Measurements from ENCODE around the gene PRCD. TPM values are rescaled to one million over a fixed set of nuclear protein-coding genes. Genes with fewer than 3 reads are reported as not detected.

Gene PRCD
- total RNA-seq, 2 donors from 2014 or later = 0.29 to 1.2 TPM

DNA sequence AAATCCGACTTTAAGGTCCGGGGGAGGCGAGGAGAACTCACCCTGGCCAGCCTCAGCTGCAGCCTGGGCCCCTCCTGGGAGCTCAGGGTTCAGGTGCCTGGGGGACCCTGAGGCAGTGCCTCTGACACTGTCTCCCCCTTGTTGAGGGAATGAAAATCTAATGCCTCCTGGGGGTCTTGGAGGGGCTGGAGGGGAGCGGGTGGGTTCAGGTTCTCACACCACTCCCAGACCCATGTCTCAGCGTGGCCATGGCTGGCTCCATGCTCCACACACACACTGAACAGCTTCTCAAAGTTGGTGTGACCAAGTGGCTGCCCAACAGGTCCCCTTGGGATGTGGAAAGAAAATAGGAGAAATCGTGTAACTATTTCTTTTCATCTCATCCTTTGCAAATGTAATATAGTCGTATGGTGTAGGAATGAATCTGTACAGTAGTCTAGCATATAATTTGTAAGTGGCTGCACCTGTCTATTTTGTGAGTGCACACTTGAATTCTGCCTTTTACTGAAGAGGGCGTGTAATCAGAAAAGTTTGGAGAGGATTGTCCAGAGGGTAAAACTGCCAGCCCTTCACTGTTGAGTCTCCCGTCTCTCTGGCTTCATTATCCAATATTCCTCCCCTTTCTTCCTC is 788 bp upstream of the PRCD start:
- peaks cover 24% of the 10 kb centered on the region for H3K27me3 ChIP-seq
- intact Hi-C loops (cut with DNase I) = no loop called here
- no peak overlapping the region for H3K4me3 ChIP-seq

DNA sequence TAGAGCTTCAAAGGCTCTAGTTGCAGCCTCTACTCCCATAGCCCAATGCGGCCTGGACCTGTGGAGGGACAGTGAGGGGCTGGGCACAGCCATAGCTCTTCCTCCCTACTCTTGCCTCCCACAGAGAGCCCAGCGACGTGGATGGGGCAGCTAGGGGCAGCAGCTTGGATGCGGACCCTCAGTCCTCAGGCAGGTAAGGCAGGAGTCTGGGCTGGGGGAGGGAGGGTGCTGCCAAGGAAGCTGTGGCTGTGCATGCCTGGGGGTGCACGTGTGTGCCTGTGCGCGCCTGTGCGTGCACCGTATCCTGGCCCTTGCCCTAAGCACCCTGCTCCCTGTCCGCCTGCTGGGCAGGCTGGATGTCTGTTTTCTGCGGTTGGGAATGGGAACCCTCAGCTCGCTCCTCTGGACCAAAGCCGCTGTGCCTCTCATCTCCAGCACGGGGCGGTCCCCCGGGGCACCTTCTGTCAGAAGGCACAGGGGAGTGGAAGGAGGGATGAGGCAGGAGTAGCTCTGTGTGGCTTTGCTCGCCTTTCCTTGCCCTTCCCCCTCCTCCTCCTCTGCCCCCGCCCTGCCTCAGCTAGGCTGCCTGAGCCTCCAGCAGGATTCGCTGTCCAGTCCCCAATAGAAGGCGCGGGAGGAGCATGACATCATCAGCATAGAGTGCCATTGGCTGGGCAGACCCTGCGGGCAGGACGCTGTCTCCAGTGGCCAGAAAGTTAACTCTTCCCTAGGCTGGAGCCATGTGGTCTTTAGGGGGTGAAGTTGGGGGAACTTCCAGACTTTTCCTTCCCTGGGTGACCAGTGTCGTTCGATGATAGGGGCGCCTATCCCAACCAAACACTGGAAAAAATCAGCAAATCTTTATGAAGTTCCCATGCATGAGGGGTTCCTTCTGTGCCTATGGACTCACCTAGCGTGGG is 797 bp downstream of the PRCD start:
- no peaks in the 10 kb centered on the region for H3K4me1 ChIP-seq

More for the DNA sequence above, 788 bp upstream of the PRCD start:
- H3K27ac ChIP-seq = no peak overlapping the region
- TF ChIP-seq, protein P1, sequence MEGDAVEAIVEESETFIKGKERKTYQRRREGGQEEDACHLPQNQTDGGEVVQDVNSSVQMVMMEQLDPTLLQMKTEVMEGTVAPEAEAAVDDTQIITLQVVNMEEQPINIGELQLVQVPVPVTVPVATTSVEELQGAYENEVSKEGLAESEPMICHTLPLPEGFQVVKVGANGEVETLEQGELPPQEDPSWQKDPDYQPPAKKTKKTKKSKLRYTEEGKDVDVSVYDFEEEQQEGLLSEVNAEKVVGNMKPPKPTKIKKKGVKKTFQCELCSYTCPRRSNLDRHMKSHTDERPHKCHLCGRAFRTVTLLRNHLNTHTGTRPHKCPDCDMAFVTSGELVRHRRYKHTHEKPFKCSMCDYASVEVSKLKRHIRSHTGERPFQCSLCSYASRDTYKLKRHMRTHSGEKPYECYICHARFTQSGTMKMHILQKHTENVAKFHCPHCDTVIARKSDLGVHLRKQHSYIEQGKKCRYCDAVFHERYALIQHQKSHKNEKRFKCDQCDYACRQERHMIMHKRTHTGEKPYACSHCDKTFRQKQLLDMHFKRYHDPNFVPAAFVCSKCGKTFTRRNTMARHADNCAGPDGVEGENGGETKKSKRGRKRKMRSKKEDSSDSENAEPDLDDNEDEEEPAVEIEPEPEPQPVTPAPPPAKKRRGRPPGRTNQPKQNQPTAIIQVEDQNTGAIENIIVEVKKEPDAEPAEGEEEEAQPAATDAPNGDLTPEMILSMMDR (IDR thresholded peaks at IDR 0.05) = no peak
- no peak overlapping the region for H3K9ac ChIP-seq (ENCODE audit: low read depth in 2 of 2, low read length in 2 of 2)
- no peaks in the 10 kb centered on the region for H3K4me1 ChIP-seq
- no peak for DNase-seq
- H3K9me3 ChIP-seq = no peaks in the 10 kb centered on the region
- H3K36me3 ChIP-seq = no peaks in the 10 kb centered on the region

GRCh38 chr17:76541739-76542454 is 2.1 kb downstream of the PRCD start:
- Histone ChIP-seq H3K4me1 (no peaks in the 10 kb centered on the region), H3K4me3 (no peak overlapping the region), H3K36me3 (no peaks in the 10 kb centered on the region), H3K9me3 (no peaks in the 10 kb centered on the region), H3K27me3 (peaks cover 20% of the 10 kb centered on the region), H3K9ac (ENCODE audit: low read depth in 2 of 2, low read length in 2 of 2) (no peak overlapping the region), H3K27ac (peak overlapping the region; percentile 16)
- TF ChIP-seq, protein P1 (IDR thresholded peaks at IDR 0.05) = no peak
- DNase-seq = no peak
- intact Hi-C loops (cut with DNase I) = no loop called here

More for the DNA sequence above, 797 bp downstream of the PRCD start:
- Histone ChIP-seq H3K9me3 (no peaks in the 10 kb centered on the region), H3K27ac (peak overlapping the region; percentile 36), H3K9ac (ENCODE audit: low read depth in 2 of 2, low read length in 2 of 2) (peak overlapping the region; percentile 58 to 63), H3K36me3 (no peaks in the 10 kb centered on the region), H3K27me3 (peaks cover 24% of the 10 kb centered on the region), H3K4me3 (peak overlapping the region; percentile 21)
- DNase-seq = peak; percentile 94
- TF ChIP-seq, protein P1 (IDR thresholded peaks at IDR 0.05) = no peak
- intact Hi-C loops (cut with DNase I) = no loop called here

DNA sequence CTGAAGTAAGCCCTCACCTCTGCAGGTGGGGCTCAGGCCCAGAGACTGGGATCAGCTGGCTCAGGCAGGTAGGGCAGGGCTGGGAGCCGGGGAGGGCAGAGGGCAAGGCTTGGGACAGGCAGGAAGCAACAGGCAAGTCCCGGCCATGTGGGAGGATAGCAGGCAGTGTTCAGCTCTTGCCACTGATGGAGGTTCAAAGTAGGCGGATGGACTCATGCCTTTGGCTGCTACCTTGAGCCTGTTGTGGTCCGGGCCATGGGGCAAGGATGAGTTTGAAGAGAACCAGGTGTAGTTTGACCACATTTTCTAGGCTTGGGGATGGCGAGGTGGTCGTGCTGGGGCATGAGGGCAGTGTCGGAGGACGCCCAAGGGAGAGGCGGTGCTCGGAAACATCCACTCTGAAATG is 2.7 kb downstream of the PRCD start:
- intact Hi-C loops (cut with DNase I) = no loop called here
- no peaks in the 10 kb centered on the region for H3K4me1 ChIP-seq
- no peak for DNase-seq
- no peak overlapping the region for H3K4me3 ChIP-seq
- H3K9me3 ChIP-seq = no peaks in the 10 kb centered on the region
- H3K27me3 ChIP-seq = peaks cover 16% of the 10 kb centered on the region
- no peak overlapping the region for H3K9ac ChIP-seq (ENCODE audit: low read depth in 2 of 2, low read length in 2 of 2)
- TF ChIP-seq, protein P1 (IDR thresholded peaks at IDR 0.05) = no peak
- H3K27ac ChIP-seq = no peak overlapping the region
- no peaks in the 10 kb centered on the region for H3K36me3 ChIP-seq

DNA sequence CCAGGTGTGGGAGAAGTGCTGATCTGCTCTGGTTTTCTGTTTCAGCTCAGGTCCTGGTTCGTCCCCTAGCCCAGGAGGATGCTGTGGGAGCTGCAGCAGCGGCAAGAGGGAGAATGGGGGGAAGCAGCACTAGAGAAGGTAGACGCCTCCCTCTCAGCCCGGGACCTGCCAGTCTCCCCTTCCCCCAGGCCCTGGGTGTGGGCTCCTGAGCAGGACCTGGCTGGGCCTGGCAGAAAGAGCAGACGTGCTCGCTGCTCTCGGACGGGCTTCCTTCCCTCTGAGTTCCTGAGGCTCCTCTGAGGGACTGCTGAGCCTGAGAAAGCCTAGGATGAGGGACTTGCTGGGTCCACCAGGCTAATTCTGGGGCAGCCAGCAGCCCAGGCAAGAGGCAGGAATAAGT is 3.1 kb downstream of the PRCD start:
- no peaks in the 10 kb centered on the region for H3K4me1 ChIP-seq
- TF ChIP-seq, protein P1 (IDR thresholded peaks at IDR 0.05) = no peak
- no peak overlapping the region for H3K4me3 ChIP-seq
- no peak overlapping the region for H3K9ac ChIP-seq (ENCODE audit: low read depth in 2 of 2, low read length in 2 of 2)
- DNase-seq = no peak
- no peaks in the 10 kb centered on the region for H3K9me3 ChIP-seq
- H3K36me3 ChIP-seq = no peaks in the 10 kb centered on the region
- intact Hi-C loops (cut with DNase I) = no loop called here
- peaks cover 12% of the 10 kb centered on the region for H3K27me3 ChIP-seq
- H3K27ac ChIP-seq = no peak overlapping the region

Data from colonic mucosa (tissue), 4 donors.